AG08395 (cell line): ENCODE measurements around the gene TMEM120B.
"Not testable (repeated sequence)": the region's sequence is repeated elsewhere in the genome, so short reads cannot be mapped to it uniquely, and the experiment has no call there.

Experiments used
- DNase-seq: peaks from one replicate; pipeline ENCODE4 v3.0.0; 2012; ENCODE audit warnings: mixed read lengths, low spot score

Gene TMEM120B

GRCh38 chr12:121748218-121748570 is 35.6 kb downstream of the TMEM120B start:
- no peak for DNase-seq

GRCh38 chr12:121748571-121749265 is 36.2 kb downstream of the TMEM120B start:
- no peak for DNase-seq

GRCh38 chr12:121749267-121749666 is 36.7 kb downstream of the TMEM120B start:
- DNase-seq, result no peak

DNA sequence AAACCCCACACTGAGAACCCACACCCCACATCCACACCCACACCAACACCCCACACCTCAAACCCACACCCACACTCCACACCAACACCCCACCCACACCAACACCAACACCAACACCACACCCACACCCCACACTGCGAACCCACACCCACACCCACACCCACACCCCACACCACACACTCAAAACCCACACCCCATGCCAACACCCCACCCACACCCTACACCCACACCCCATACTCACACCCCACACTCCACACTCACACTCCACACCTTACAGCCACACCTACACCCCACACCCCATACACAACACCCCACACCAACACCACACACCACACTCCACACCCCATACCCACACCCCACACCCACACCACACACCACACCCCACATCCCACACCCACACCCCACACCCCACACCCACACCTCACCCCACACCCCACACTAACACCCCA is 38.0 kb downstream of the TMEM120B start:
- DNase-seq, result no peak

- DNase-seq, result no peak
Observed at GRCh38 chr12:121751034-121751433, 38.5 kb downstream of the TMEM120B start.

DNA sequence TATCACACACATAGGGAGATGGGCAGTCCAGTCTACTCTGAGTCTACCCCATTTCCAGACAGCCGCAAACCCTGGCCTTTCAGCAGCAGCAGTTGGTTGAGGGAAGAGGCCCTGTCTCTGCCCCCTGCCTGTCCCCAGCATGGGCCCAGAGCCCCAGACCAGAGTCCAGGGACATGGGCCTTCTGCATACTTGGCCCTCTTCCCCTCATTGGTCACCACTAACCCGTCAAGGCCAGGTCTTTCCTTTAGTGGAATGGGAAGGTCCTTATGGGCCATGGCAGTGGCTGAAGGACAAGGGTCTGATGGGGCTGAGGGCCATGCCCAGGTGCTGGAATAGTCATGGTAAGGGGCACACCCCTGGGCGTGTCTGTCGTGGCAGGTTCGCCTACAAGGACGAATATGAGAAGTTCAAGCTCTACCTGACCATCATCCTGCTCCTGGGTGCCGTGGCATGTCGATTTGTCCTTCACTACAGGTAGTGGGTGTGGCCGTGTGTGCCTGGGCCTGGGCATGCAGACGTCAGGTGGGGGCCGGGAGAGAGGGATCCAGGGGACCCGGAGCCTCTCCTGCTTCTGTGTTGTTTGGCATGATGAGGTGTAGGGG is 39.3 kb downstream of the TMEM120B start:
- DNase-seq, result no peak

- no peak for DNase-seq
Observed at GRCh38 chr12:121753844-121754264, 41.3 kb downstream of the TMEM120B start.

DNA sequence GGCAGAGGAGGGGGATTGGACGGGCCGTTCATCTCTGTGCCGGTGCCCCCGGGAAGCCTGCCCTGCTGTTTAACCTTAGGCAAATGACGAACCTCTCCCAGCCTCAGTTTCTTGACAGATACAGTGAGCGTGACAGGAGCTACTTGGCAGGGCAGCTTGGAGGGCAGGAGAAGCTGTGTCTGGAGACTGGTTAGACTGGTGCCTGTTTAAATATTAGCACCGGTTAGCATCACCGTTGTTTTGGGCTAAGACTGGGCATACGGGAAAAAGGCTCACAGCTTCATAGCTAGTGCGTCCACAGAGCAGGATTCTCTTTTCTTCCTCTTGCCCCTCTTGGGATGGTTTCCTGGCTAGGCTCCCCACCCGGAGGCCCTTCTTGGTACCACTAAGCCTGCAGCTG is 42.3 kb downstream of the TMEM120B start:
- DNase-seq, result no peak

- no peak for DNase-seq
Observed at GRCh38 chr12:121755591-121755990, 43.0 kb downstream of the TMEM120B start.

- not testable (repeated sequence) for DNase-seq
Observed at GRCh38 chr12:121758536-121758935, 46.0 kb downstream of the TMEM120B start.

DNA sequence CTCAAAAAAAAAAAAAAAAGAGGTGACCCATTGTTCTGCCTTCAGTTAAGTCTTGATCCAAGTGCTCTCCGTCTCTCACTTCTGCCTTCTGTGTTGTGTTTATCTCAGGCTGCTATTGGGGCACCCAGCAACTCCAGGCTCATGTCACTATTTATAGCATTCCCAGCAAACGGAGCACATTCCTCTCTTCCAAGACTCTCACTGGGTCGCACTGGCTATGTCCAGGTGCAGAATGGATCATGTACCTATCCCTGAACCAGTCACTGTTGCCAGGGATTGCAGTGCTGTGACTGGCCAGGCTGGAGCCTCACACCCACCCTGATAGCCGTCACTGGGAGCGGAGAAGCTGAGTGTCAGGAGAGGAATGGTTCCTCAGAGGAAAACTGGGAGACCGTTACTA is 49.7 kb downstream of the TMEM120B start:
- no peak for DNase-seq

GRCh38 chr12:121764808-121765207 is 52.3 kb downstream of the TMEM120B start:
- no peak for DNase-seq

DNA sequence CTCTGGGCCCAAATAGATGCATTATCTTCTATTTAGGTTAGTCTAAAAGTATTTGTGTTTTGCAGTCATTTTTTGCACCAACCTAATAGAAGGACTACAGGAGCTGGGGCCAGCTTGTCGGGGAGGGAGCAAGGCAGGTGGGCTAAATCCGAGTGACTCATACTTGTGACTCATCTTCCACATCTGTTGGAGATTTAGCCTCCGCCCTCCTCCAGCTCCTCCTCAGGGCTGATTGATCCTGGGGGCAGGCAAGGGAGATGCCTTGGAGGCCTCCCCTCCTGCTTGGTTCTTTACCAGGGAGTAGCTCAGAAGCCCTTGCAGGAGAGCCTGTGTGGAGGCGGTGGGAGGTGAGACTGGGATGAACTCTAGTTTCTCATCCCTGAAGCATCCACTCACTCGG is 53.0 kb downstream of the TMEM120B start:
- DNase-seq, result peak; percentile 76

DNA sequence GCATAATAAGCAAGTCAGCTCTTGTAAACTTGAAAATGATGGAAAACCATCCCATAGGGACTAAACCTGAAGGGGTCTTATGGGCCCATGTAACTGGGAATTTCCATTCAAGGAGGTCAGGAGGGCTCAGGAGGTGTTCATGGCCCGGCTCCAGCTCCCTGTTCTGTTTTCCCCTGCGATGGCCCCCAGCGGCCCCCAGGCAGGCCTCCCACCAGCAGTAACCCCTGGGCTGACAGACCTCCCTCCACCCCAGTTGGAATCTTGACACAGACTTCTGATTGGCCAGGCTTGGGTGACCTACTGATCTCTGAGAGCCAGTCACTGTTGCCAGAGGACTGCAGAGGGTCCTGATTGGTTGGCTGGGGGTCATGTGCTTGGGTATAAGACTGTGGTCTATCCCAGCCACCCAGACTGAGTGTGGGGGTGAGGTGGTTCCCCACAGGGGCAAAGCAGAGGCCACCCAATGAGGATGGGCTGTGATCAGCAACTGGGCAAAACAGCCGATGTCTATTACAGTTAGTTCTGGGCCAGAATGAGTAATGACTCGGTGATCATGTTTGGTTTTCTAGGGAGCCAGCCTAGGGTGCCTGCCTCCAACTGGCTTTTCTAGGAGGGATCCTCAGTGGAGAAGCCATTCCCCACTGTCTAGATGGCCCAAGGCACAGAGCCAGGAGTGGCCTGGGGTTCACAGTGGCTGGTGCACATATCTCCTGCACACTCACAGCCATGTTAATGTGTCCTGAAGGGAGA is 53.9 kb downstream of the TMEM120B start:
- DNase-seq, result peak; percentile 31

- peak; percentile 86 for DNase-seq
Observed at GRCh38 chr12:121767525-121768016, 55.0 kb downstream of the TMEM120B start.

- DNase-seq, result no peak
Observed at GRCh38 chr12:121769297-121769830, 56.8 kb downstream of the TMEM120B start.

DNA sequence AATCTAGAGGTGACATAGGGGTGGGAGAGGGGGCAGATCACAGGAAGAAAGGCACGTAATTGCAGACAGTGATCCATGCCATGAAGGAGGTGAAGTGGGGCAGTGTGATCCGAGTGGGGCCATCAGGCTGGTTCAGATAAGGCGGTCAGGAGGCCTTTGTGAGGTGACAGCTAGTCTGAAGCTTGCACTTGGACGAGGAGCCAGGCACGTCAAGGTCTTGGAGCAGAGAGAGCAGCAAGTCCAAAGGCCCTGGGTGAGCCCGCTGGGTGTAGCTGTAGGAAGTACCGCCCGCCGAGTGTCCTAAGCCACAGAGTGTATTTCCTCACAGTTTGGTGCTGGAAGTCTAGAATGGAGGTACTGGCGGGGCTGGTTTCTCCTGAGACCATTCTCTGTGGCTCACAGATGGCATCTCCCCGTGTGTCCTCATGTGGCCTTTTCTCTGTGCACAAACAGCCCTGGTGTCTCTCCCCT is 57.3 kb downstream of the TMEM120B start:
- DNase-seq, result no peak

DNA sequence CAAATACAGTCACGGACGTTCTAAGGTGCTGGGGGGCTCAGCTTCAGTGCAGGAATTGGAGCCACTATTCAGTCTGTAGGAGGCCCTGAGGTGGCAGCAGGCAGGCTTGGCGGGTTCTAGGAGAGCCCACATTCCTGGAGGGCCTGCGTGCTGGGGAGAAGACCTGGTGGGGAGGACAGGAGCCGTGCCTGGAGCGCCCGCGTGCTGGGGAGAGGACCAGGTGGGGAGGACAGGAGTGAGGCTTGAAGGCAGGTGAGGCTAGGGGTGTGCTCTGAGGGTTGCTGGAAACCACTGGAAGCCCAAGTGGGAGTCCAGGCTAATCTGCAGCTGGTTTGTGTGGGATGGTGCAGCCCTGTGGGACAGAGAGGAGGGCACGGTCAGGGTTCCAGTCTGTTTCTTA is 57.8 kb downstream of the TMEM120B start:
- no peak for DNase-seq

GRCh38 chr12:121770813-121771625 is 58.5 kb downstream of the TMEM120B start:
- DNase-seq, result no peak

GRCh38 chr12:121773011-121773777 is 60.6 kb downstream of the TMEM120B start:
- peak; percentile 76 for DNase-seq

DNA sequence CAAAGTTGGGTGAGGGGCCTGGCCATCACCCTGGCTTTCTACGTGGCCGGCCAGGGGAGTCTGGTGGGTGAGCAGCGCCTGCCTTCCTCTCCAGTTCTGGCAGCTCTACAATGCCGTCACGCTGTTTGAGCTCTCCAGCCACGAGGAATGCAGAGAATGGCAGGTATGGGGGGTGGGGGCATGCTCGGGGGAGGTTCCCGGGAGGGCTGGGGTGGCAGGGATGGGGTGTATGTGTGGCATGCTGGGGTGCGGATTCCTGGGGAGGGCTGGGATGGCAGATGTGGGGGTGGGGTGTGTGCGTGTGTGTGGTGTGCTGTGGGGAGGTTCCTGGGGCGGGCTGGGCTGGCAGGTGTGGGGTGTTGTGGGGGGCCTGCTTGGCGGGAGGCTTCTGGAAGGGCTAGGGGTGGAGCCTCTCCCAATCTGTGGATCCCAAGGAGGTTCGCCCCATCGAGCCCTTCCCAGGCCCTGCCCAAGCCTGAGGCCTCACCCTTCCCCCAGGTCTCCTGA is 62.5 kb downstream of the TMEM120B start:
- DNase-seq, result no peak
